Prostate gland (tissue), 2 donors: ENCODE measurements around the gene BLM. TPM values are rescaled to one million over a fixed set of nuclear protein-coding genes. Genes with fewer than 3 reads are reported as not detected.

ENCODE experiments used
- DNase-seq: peaks from one replicate; pipeline ENCODE4 v3.0.0-alpha.2; 2019; ENCODE audit warnings: low spot score
- H3K27ac ChIP-seq, 2 donors: fragments of 200-600 bp; sonication (generic); 2 replicates each; pipeline ENCODE4 v1.5.1; 2017 to 2019
- H3K27me3 ChIP-seq: fragments of 200-600 bp; sonication (generic); replicated peaks from 2 replicates; pipeline ENCODE4 v1.5.1; 2019; ENCODE audit not compliant: insufficient read depth
- H3K36me3 ChIP-seq, 2 donors: fragments of 200-600 bp; sonication (generic); 1 replicate in 1 of 2; 2 replicates in 1 of 2; pipeline versions ENCODE4 v1.5.1 to v1.8.1; 2017 to 2019
- H3K4me1 ChIP-seq: fragments of 200-600 bp; sonication (generic); replicated peaks from 2 replicates; pipeline ENCODE4 v1.5.1; 2019
- H3K4me3 ChIP-seq, 2 donors: fragments of 200-600 bp; sonication (generic); 2 replicates each; pipeline ENCODE4 v1.5.1; 2017 to 2019
- H3K9me3 ChIP-seq: fragments of 200-600 bp; sonication (generic); 2 replicates; pipeline ENCODE4 v1.5.1; 2017
- POLR2A ChIP-seq: fragments of 450-650 bp; IDR thresholded peaks from one replicate; pipeline ENCODE4 v1.6.1; 2016; ENCODE audit warnings: antibody characterized with exemption, mild to moderate bottlenecking
- POLR2AphosphoS5 ChIP-seq: sonication (generic); formaldehyde crosslinking; IDR thresholded peaks from one replicate; pipeline ENCODE4 v1.6.1; 2017; ENCODE audit warnings: antibody characterized with exemption
- WGBS: methylation state at CpG from one replicate; pipeline ENCODE4 v1.1.5; 2018; 5-methylcytosine and 5-hydroxymethylcytosine counted together
- intact Hi-C: fragments of 100-400 bp; cut with DNase I; formaldehyde crosslinking; loops from one replicate; pipeline ENCODE4 v1.14.2; 2022
- total RNA-seq, 2 donors: library from RNA; depleted of rRNA; stranded (reverse); fragments of >200 nt; gene quantifications; one replicate each; pipeline ENCODE4 v1.1.0, GENCODE V29; 2016
- TF ChIP-seq, protein P1 (sequence below), 4 experiments: fragments of 200-600 bp in 2 of 4; fragments of 450-650 bp in 2 of 4; sonication (generic) in 2 of 4; IDR thresholded peaks; 1 replicate in 3 of 4; 2 replicates in 1 of 4; pipeline ENCODE4 v1.5.1; 2016 to 2019; ENCODE audit warnings: antibody characterized with exemption in 4 of 4, mild to moderate bottlenecking in 2 of 4, moderate library complexity in 2 of 4

The BLM gene
- total RNA-seq, 2 donors from 2014 or later: 1.4 to 4.9 TPM

DNA sequence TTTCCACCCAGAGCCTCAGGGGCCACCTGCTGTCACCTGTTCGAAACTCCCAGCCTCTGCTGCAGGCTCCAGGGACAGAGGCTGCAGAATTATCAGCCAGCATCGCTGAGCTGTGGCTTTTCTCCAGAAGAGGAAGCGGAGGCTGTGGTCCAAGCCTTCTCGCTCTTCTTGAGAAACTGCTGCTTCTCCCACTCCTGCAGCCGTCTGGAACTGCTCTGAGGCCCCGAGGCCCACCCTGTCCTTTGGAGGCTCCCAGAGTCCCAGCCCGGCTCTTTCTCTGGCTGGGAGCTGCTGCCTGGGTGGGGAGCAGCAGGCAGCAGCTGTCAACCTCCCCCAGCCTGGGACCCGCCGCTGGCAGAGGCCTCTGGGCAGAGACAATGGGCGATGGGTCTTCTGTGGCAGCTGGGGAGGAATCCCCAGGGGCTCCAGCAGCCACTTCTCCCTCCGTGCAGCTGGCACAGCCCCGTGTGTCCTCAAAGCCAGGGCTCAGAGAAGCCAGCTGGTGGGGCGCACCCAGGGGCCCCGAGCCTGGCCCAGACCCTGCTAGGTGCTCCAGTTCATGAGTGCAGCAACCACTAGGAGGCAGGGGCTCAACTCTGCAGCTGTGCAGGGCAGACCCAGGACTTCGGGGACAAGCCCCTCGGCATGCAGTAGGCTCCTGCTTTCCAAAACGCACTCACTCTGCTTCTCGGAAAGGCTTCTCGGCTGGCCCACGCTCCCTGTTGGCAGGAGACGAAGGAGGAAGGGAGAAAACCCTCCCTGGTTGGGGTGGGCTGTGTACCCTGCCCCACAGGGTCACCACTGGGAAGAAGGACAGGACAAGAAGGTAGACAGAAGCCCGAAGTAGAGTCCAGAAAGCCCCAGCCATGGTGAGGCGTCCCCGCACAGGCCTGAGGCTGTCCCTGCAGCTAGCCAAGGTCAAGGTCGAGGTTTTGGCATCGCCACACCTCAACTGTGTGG, 101.4 kb downstream of the BLM start:
- H3K27me3 ChIP-seq: no peaks in the 10 kb centered on the region
- no peak for DNase-seq
- H3K36me3 ChIP-seq: no peaks in the 10 kb centered on the region
- WGBS: 69% methylated on average over 21 of the region's 26 CpGs
- H3K27ac ChIP-seq: no peak overlapping the region
- no peak overlapping the region for H3K4me3 ChIP-seq
- intact Hi-C loops: no loop called here
- no peaks in the 10 kb centered on the region for H3K4me1 ChIP-seq
- TF ChIP-seq POLR2AphosphoS5 (no peak), POLR2A (no peak)
- TF ChIP-seq, protein P1, sequence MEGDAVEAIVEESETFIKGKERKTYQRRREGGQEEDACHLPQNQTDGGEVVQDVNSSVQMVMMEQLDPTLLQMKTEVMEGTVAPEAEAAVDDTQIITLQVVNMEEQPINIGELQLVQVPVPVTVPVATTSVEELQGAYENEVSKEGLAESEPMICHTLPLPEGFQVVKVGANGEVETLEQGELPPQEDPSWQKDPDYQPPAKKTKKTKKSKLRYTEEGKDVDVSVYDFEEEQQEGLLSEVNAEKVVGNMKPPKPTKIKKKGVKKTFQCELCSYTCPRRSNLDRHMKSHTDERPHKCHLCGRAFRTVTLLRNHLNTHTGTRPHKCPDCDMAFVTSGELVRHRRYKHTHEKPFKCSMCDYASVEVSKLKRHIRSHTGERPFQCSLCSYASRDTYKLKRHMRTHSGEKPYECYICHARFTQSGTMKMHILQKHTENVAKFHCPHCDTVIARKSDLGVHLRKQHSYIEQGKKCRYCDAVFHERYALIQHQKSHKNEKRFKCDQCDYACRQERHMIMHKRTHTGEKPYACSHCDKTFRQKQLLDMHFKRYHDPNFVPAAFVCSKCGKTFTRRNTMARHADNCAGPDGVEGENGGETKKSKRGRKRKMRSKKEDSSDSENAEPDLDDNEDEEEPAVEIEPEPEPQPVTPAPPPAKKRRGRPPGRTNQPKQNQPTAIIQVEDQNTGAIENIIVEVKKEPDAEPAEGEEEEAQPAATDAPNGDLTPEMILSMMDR (IDR thresholded peaks at IDR 0.05): no peak
- H3K9me3 ChIP-seq: no peaks in the 10 kb centered on the region

DNA sequence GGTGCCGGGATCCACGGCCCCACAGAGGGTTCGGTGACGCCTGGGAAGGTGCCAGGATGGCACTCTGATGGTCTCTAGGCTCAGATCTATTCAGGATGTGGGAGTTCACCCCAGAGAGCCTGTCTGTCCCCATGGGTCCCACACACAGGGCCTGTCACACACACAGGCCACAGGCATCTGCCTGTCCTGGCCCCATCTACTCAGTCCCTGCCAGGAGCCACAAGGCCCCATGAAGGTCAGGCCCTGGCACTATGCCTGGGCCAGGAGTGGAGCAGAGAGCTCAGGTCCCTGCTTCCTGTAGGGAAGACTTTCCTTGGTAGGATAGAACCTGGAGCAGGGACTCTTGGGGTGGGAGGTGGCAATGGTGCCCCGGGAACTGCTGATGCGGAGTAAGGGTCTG, 102.2 kb downstream of the BLM start:
- H3K9me3 ChIP-seq: no peaks in the 10 kb centered on the region
- intact Hi-C loops: no loop called here
- no peaks in the 10 kb centered on the region for H3K4me1 ChIP-seq
- TF ChIP-seq, protein P1 (IDR thresholded peaks at IDR 0.05): no peak
- TF ChIP-seq POLR2AphosphoS5 (no peak), POLR2A (no peak)
- DNase-seq: no peak
- WGBS: 99% methylated on average over 6 of the region's 6 CpGs
- H3K36me3 ChIP-seq: no peaks in the 10 kb centered on the region
- no peak overlapping the region for H3K27ac ChIP-seq
- H3K4me3 ChIP-seq: no peak overlapping the region
- no peaks in the 10 kb centered on the region for H3K27me3 ChIP-seq

DNA sequence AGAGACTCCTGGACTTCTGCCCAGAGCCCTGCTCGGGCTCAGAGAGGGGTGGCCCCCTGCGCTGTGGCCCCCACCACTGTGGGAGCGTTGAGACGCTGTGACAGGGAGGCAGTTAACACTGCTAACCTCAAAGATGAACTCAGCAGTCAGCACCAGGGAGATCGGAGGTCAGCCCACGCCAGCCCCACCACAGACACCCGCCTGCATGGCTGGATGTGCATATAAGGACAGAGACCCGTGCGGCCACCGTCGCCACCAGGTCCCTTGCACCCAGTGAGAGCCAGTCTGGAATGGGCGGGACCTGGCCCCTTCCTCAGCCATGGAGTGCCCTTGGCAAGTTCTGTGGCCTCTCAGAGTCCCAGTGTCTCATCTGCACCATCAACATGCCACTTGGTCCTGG, 102.7 kb downstream of the BLM start:
- Histone ChIP-seq H3K27me3 (no peaks in the 10 kb centered on the region), H3K36me3 (no peaks in the 10 kb centered on the region), H3K4me1 (no peaks in the 10 kb centered on the region), H3K9me3 (no peaks in the 10 kb centered on the region), H3K27ac (no peak overlapping the region), H3K4me3 (no peak overlapping the region)
- 84% methylated on average over 9 of the region's 12 CpGs for WGBS
- intact Hi-C loops: no loop called here
- no peak for DNase-seq
- TF ChIP-seq POLR2AphosphoS5: no peak
- TF ChIP-seq, protein P1 (IDR thresholded peaks at IDR 0.05): no peak
- no peak for TF ChIP-seq POLR2A

DNA sequence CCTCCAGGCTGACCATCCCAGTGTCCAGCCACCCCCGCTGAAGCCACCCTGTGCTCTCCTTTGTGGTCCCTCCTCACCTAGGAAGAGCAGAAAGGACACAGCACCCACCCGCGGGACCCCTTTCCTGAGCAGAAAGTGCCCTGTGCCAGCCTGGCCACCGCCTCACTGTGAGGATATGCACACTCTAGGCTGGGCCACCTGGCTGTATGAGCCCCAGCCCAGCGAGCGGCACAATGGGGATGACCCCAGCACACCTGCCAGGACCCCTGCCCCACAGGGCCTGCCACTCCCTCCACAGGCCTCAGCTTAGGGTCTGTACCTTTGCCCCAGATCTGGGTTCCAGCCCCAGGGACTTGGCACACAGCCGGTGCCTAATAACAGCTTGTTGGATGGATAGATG, 103.3 kb downstream of the BLM start:
- Histone ChIP-seq H3K27me3 (no peaks in the 10 kb centered on the region), H3K4me3 (no peak overlapping the region), H3K9me3 (no peaks in the 10 kb centered on the region), H3K36me3 (no peaks in the 10 kb centered on the region), H3K27ac (no peak overlapping the region), H3K4me1 (no peaks in the 10 kb centered on the region)
- TF ChIP-seq POLR2AphosphoS5 (no peak), POLR2A (no peak)
- TF ChIP-seq, protein P1 (IDR thresholded peaks at IDR 0.05): no peak
- 98% methylated on average over 5 of the region's 7 CpGs for WGBS
- no peak for DNase-seq
- intact Hi-C loops: no loop called here
